H1 (cell line): ENCODE results near the gene DNMT1. TPM values are rescaled to one million over a fixed set of nuclear protein-coding genes. Genes with fewer than 3 reads are reported as not detected.

Experiments used
- MAFK ChIP-seq: IDR thresholded peaks from 2 replicates; pipeline ENCODE4 v1.6.1; 2012; ENCODE audit warnings: low read depth, mild to moderate bottlenecking, improper control_type of control experiment, low read length
- POLR2A ChIP-seq, 2 experiments: IDR thresholded peaks; 1 replicate in 1 of 2; 2 replicates in 1 of 2; pipeline ENCODE4 v1.6.1; 2011; ENCODE audit warnings: low read depth in 2 of 2, low read length in 2 of 2, mild to moderate bottlenecking in 2 of 2; ENCODE audit errors: control extremely low read depth in 1 of 2
- SRF ChIP-seq: IDR thresholded peaks from 2 replicates; pipeline ENCODE4 v1.6.1; 2011; ENCODE audit warnings: mild to moderate bottlenecking, low read depth, low read length, moderate library complexity
- ZNF274 ChIP-seq: IDR thresholded peaks from 2 replicates; pipeline ENCODE4 v1.7.0; 2012; ENCODE audit warnings: low read length, borderline replicate concordance; ENCODE audit errors: extremely low read depth
- polyA plus RNA-seq, 7 experiments: library from polyadenylated mRNA; depleted of rRNA in 3 of 7; stranded (reverse) in 5 of 7; unstranded in 2 of 7; fragments of >200 nt in 5 of 7; fragments of 200-250 nt in 2 of 7; gene quantifications; 1 replicate in 5 of 7; 2 replicates in 1 of 7; 4 replicates in 1 of 7; pipeline versions ENCODE4 v1.2.1 to v1.2.3, GENCODE V29; 2011 to 2013; ENCODE audit warnings: missing spikeins in 2 of 7, mixed read lengths in 2 of 7
- total RNA-seq: library from RNA; stranded (reverse); fragmentation: NEBNext Ultra II Directional; extraction: Animal tissue kit (Norgen Biotek cat#: 25700); gene quantifications from 2 replicates; pipeline ENCODE4 v1.2.1, GENCODE V29; 2021

The DNMT1 gene
- total and polyA plus RNA-seq, 2 of the 8 experiments (the other 6 are each of a cell fraction or from before 2014, with no cell fraction given), result 101 to 210 TPM

- TF ChIP-seq ZNF274, result no peak
- no peak for TF ChIP-seq POLR2A (IDR thresholded peaks at IDR 0.05; ENCODE audit: control extremely low read depth in 1 of 2, low read depth in 2 of 2, low read length in 2 of 2)
- TF ChIP-seq SRF, result no peak
- no peak for TF ChIP-seq MAFK
Observed at GRCh38 chr19:10211061-10211460, 16.3 kb upstream of the DNMT1 start (continued).
